Adrenal gland (tissue), 5 donors: ENCODE data around the gene EGLN3.

ENCODE experiments used
- CTCF ChIP-seq, 6 experiments: fragments of 450-650 bp in 4 of 6; fragments of 200-600 bp in 2 of 6; sonication (generic) in 1 of 6; IDR thresholded peaks; 1 replicate in 5 of 6; 2 replicates in 1 of 6; pipeline versions ENCODE4 v1.5.1 to v1.8.0; 2016 to 2021; ENCODE audit warnings: antibody characterized with exemption in 6 of 6, mild to moderate bottlenecking in 2 of 6, moderate library complexity in 1 of 6
- POLR2A ChIP-seq, 2 donors: fragments of 450-650 bp; IDR thresholded peaks; one replicate each; pipeline ENCODE4 v1.6.1; 2017; ENCODE audit warnings: antibody characterized with exemption in 2 of 2, mild to moderate bottlenecking in 2 of 2, moderate library complexity in 1 of 2
- donor health status: DM: no; HTN: no; CAD: no.

GRCh38 chr14:33945210-33946088 lies 5.4 kb downstream of the EGLN3 start:
- TF ChIP-seq CTCF (IDR thresholded peaks at IDR 0.05) (no peak), POLR2A (IDR thresholded peaks at IDR 0.05) (no peak)
